ENCODE measurements around the gene ALDH1A2. TPM values are rescaled to one million over a fixed set of nuclear protein-coding genes. Genes with fewer than 3 reads are reported as not detected.

ALDH1A2 gene
- polyA plus RNA-seq, 3 donors = 0.41 to 5.1 (median 3.4) TPM

DNA sequence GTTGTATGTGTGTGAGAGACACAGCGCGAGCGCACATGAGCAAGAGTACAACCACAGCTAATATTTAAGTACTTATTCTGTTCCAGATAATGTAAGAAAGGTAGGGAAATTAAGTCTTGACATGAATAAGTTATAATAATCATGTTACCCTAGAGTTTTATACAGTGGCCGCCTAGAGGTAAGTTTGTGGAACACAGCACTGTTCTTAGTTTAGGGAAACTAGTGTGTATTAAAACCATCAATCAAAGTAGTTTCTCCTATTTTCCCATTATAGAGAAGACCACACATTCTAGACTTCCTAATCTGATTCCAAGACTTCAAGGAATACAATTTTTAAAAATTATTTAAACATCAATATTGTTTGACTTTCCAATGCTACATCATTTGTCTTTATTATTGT lies 9.5 kb downstream of the ALDH1A2 start:
- H3K4me3 Mint-ChIP-seq = no peak overlapping the region
- peaks cover 0 to 3% (median 0%) of the 10 kb centered on the region in 7 donors for H3K9me3 Mint-ChIP-seq
- peaks cover 41 to 51% of the 10 kb centered on the region in 2 donors for H3K27me3 ChIP-seq (ENCODE audit: control insufficient read depth in 2 of 2, insufficient read depth in 2 of 2, low read length in 2 of 2)
- no peaks in the 10 kb centered on the region for H3K36me3 Mint-ChIP-seq
- no peak overlapping the region for H3K9ac ChIP-seq (ENCODE audit: insufficient read depth, low read length, poor library complexity, severe bottlenecking)
- TF ChIP-seq, protein P1, sequence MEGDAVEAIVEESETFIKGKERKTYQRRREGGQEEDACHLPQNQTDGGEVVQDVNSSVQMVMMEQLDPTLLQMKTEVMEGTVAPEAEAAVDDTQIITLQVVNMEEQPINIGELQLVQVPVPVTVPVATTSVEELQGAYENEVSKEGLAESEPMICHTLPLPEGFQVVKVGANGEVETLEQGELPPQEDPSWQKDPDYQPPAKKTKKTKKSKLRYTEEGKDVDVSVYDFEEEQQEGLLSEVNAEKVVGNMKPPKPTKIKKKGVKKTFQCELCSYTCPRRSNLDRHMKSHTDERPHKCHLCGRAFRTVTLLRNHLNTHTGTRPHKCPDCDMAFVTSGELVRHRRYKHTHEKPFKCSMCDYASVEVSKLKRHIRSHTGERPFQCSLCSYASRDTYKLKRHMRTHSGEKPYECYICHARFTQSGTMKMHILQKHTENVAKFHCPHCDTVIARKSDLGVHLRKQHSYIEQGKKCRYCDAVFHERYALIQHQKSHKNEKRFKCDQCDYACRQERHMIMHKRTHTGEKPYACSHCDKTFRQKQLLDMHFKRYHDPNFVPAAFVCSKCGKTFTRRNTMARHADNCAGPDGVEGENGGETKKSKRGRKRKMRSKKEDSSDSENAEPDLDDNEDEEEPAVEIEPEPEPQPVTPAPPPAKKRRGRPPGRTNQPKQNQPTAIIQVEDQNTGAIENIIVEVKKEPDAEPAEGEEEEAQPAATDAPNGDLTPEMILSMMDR (IDR thresholded peaks at IDR 0.05) = peak; percentile 24
- no peaks in the 10 kb centered on the region for H3K9me3 ChIP-seq (replicated peaks in 1 of 2; ENCODE audit: control insufficient read depth in 1 of 2, insufficient read depth in 1 of 2, low read length in 2 of 2)
- intact Hi-C loops (cut with micrococcal nuclease) = loop anchor here in 1 of 2 donors (10.0 kb wide), 1 partner anchor 139 kb away; no protein-coding TSS in a partner anchor
- H3K4me1 ChIP-seq (ENCODE audit: control insufficient read depth in 1 of 2, insufficient read depth in 2 of 2, low read length in 2 of 2) = no peaks in the 10 kb centered on the region
- no peak overlapping the region for H3K4me2 ChIP-seq (replicated peaks; ENCODE audit: extremely low read depth, low read length, poor library complexity, severe bottlenecking)
- H2AFZ ChIP-seq (ENCODE audit: insufficient read depth, low read depth, low read length, poor library complexity, severe bottlenecking) = no peak overlapping the region
- H3K4me3 ChIP-seq (replicated peaks in 1 of 3; ENCODE audit: low read depth in 2 of 3, low read length in 3 of 3) = no peak overlapping the region
- H4K20me1 ChIP-seq (ENCODE audit: insufficient read depth, low read length) = no peaks in the 10 kb centered on the region
- peaks cover 7% of the 10 kb centered on the region for H3K4me1 Mint-ChIP-seq
- H3K27ac ChIP-seq (ENCODE audit: low read depth in 1 of 2, low read length in 2 of 2) = no peak overlapping the region
- DNase-seq = no peak
- no peaks in the 10 kb centered on the region for H3K36me3 ChIP-seq (replicated peaks in 1 of 2; ENCODE audit: control insufficient read depth in 1 of 2, insufficient read depth in 2 of 2, low read length in 2 of 2)
- H3K79me2 ChIP-seq (ENCODE audit: insufficient read depth, low read length) = no peaks in the 10 kb centered on the region
- H3K27me3 Mint-ChIP-seq (ENCODE audit: low read depth in 3 of 3) = peaks cover 20 to 30% (median 25%) of the 10 kb centered on the region in 3 donors
- no CpG with 5 or more reads among the region's 4 CpGs for WGBS (ENCODE audit: insufficient coverage)
- H3K27ac Mint-ChIP-seq = no peak overlapping the region

- Histone ChIP-seq H3K27me3 (ENCODE audit: control insufficient read depth in 2 of 2, insufficient read depth in 2 of 2, low read length in 2 of 2) (peaks cover 23 to 27% of the 10 kb centered on the region in 2 donors), H3K4me3 (replicated peaks in 1 of 3; ENCODE audit: low read depth in 2 of 3, low read length in 3 of 3) (no peak overlapping the region), H3K27ac (ENCODE audit: low read depth in 1 of 2, low read length in 2 of 2) (no peak overlapping the region), H3K4me2 (replicated peaks; ENCODE audit: extremely low read depth, low read length, poor library complexity, severe bottlenecking) (no peak overlapping the region), H3K9me3 (replicated peaks in 1 of 2; ENCODE audit: control insufficient read depth in 1 of 2, insufficient read depth in 1 of 2, low read length in 2 of 2) (no peaks in the 10 kb centered on the region), H4K20me1 (ENCODE audit: insufficient read depth, low read length) (no peaks in the 10 kb centered on the region), H3K79me2 (ENCODE audit: insufficient read depth, low read length) (no peaks in the 10 kb centered on the region), H3K36me3 (replicated peaks in 1 of 2; ENCODE audit: control insufficient read depth in 1 of 2, insufficient read depth in 2 of 2, low read length in 2 of 2) (no peaks in the 10 kb centered on the region), H2AFZ (ENCODE audit: insufficient read depth, low read depth, low read length, poor library complexity, severe bottlenecking) (no peak overlapping the region), H3K9ac (ENCODE audit: insufficient read depth, low read length, poor library complexity, severe bottlenecking) (no peak overlapping the region), H3K4me1 (ENCODE audit: control insufficient read depth in 1 of 2, insufficient read depth in 2 of 2, low read length in 2 of 2) (no peaks in the 10 kb centered on the region)
- Mint-ChIP-seq H3K27me3 (ENCODE audit: low read depth in 3 of 3) (peaks cover 10 to 18% (median 14%) of the 10 kb centered on the region in 3 donors), H3K36me3 (no peaks in the 10 kb centered on the region), H3K9me3 (no peaks in the 10 kb centered on the region), H3K4me3 (no peak overlapping the region), H3K4me1 (peaks cover 7% of the 10 kb centered on the region), H3K27ac (peak overlapping the region in 1 of 7 donors; percentile 54)
- TF ChIP-seq, protein P1 (IDR thresholded peaks at IDR 0.05) = no peak
- no peak for DNase-seq
- WGBS (ENCODE audit: insufficient coverage) = 92% methylated on average over 2 of the region's 4 CpGs
- intact Hi-C loops (cut with micrococcal nuclease) = loop anchor here in 1 of 2 donors (10.0 kb wide), 1 partner anchor 141 kb away; no protein-coding TSS in a partner anchor
Measured at GRCh38 chr15:58053315-58054153, 12.0 kb downstream of the ALDH1A2 start.

All from CD14-positive monocyte (primary cell).